H1 (cell line): ENCODE data around the gene INTS6. TPM values are rescaled to one million over a fixed set of nuclear protein-coding genes. Genes with fewer than 3 reads are reported as not detected.

Experiments
- CTCF ChIA-PET: fragments of 300-600 bp; sonication (Branson Sonifier 250); formaldehyde crosslinking; loops from one replicate; lab custom pipeline; 2021; ENCODE audit not compliant: partially characterized antibody; lab: Charles Lee
- POLR2A ChIA-PET: fragments of 300-600 bp; sonication (Branson Sonifier 250); formaldehyde crosslinking; loops from one replicate; lab custom pipeline; 2021; ENCODE audit warnings: inconsistent platforms; ENCODE audit not compliant: partially characterized antibody; lab: Charles Lee
- DNase-seq, 2 experiments: peaks; one replicate each; pipeline versions ENCODE4 v3.0.0 to v3.0.0-alpha.2; 2010 to 2022; ENCODE audit warnings: low spot score in 2 of 2, low read depth in 1 of 2, mixed read lengths in 1 of 2
- FAIRE-seq: peaks from 2 replicates; lab custom pipeline; 2011; peaks lifted over from hg19 to GRCh38; lab: Jason Lieb, UNC
- H2AFZ ChIP-seq: 2 replicates; pipeline ENCODE4 v1.8.1; 2012; ENCODE audit warnings: low read length, inconsistent platforms
- H2AK5ac ChIP-seq: 2 replicates; pipeline ENCODE4 v1.6.1; 2013; ENCODE audit warnings: low read depth, low read length
- H2BK120ac ChIP-seq: replicated peaks from 2 replicates; pipeline ENCODE3; 2013; ENCODE audit warnings: low read depth, low read length, inconsistent platforms
- H2BK12ac ChIP-seq: 2 replicates; pipeline ENCODE4 v1.6.1; 2013; ENCODE audit warnings: low read depth, low read length
- H2BK15ac ChIP-seq: 2 replicates; pipeline ENCODE4 v1.6.1; 2013; ENCODE audit warnings: low read length
- H2BK20ac ChIP-seq: 2 replicates; pipeline ENCODE4 v1.6.1; 2013; ENCODE audit warnings: low read length
- H2BK5ac ChIP-seq: 2 replicates; pipeline ENCODE4 v1.6.1; 2013; ENCODE audit warnings: low read depth, low read length
- H3K14ac ChIP-seq: 2 replicates; pipeline ENCODE4 v1.6.1; 2013; ENCODE audit warnings: inconsistent platforms; ENCODE audit not compliant: insufficient read length
- H3K18ac ChIP-seq: 2 replicates; pipeline ENCODE4 v1.6.1; 2013; ENCODE audit warnings: low read length; ENCODE audit errors: extremely low read depth
- H3K23ac ChIP-seq: 2 replicates; pipeline ENCODE4 v1.6.1; 2013; ENCODE audit warnings: inconsistent platforms; ENCODE audit not compliant: insufficient read length
- H3K23me2 ChIP-seq: 2 replicates; pipeline ENCODE4 v1.6.1; 2013; ENCODE audit warnings: low read depth, low read length
- H3K27ac ChIP-seq: 2 replicates; pipeline ENCODE4 v1.6.1; 2011; ENCODE audit warnings: low read depth, low read length, inconsistent platforms
- H3K27me3 ChIP-seq, 4 experiments: replicated peaks in 1 of 4; 1 replicate in 1 of 4; 2 replicates in 3 of 4; pipeline versions ENCODE4 v1.6.1 to v1.8.1; 2011 to 2013; ENCODE audit warnings: low read length in 3 of 4, mild to moderate bottlenecking in 3 of 4, inconsistent platforms in 2 of 4, mixed read lengths in 2 of 4, moderate library complexity in 1 of 4; ENCODE audit not compliant: control insufficient read depth in 3 of 4, insufficient read depth in 3 of 4; ENCODE audit errors: extremely low read depth in 1 of 4
- H3K36me3 ChIP-seq, 4 experiments: 2 replicates each; pipeline versions ENCODE4 v1.6.1 to v1.8.1; 2011 to 2013; ENCODE audit warnings: mild to moderate bottlenecking in 4 of 4, low read length in 3 of 4, moderate library complexity in 2 of 4, control low read depth in 1 of 4, inconsistent platforms in 1 of 4; ENCODE audit not compliant: insufficient read depth in 4 of 4, control insufficient read depth in 2 of 4
- H3K4ac ChIP-seq: replicated peaks from 2 replicates; pipeline ENCODE3; 2013; ENCODE audit warnings: low read length, low read depth, mixed read lengths, inconsistent platforms; ENCODE audit not compliant: insufficient read length
- H3K4me1 ChIP-seq, 4 experiments: replicated peaks in 1 of 4; 1 replicate in 1 of 4; 2 replicates in 3 of 4; pipeline versions ENCODE4 v1.6.1 to v1.8.1; 2011 to 2013; ENCODE audit warnings: low read length in 3 of 4, inconsistent platforms in 2 of 4, mixed read lengths in 1 of 4; ENCODE audit not compliant: insufficient read depth in 4 of 4, control insufficient read depth in 3 of 4
- H3K4me2 ChIP-seq, 2 experiments: 2 replicates each; pipeline versions ENCODE4 v1.6.1 to v1.8.1; 2011 to 2013; ENCODE audit warnings: low read depth in 2 of 2, low read length in 2 of 2, control low read depth in 1 of 2, inconsistent platforms in 1 of 2, mild to moderate bottlenecking in 1 of 2; ENCODE audit not compliant: insufficient read depth in 1 of 2
- H3K4me3 ChIP-seq, 4 experiments: fragments of 200-600, 300-600 bp in 1 of 4; sonication (generic), shearing (Covaris generic), sonication (Bioruptor Twin) in 1 of 4; 2 replicates each; pipeline versions ENCODE4 v1.5.1 to v1.8.1; 2011 to 2016; ENCODE audit warnings: low read length in 4 of 4, low read depth in 3 of 4, control low read depth in 2 of 4, inconsistent platforms in 2 of 4, mild to moderate bottlenecking in 2 of 4, mixed read lengths in 1 of 4, moderate library complexity in 1 of 4; ENCODE audit not compliant: insufficient read depth in 2 of 4; ENCODE audit errors: extremely low read depth in 1 of 4
- H3K56ac ChIP-seq: replicated peaks from 2 replicates; pipeline ENCODE3; 2013; ENCODE audit warnings: low read depth, mild to moderate bottlenecking, mixed read lengths, low read length, inconsistent platforms; ENCODE audit not compliant: insufficient read length
- H3K79me1 ChIP-seq: 2 replicates; pipeline ENCODE4 v1.6.1; 2013; ENCODE audit warnings: low read depth, low read length, control low read depth
- H3K79me2 ChIP-seq, 2 experiments: 2 replicates each; pipeline versions ENCODE4 v1.6.1 to v1.8.1; 2012 to 2013; ENCODE audit warnings: low read length in 2 of 2, mild to moderate bottlenecking in 2 of 2, inconsistent platforms in 1 of 2; ENCODE audit not compliant: insufficient read depth in 2 of 2, control insufficient read depth in 1 of 2
- H3K9ac ChIP-seq, 4 experiments: replicated peaks in 1 of 4; 1 replicate in 1 of 4; 2 replicates in 3 of 4; pipeline versions ENCODE4 v1.6.1 to v1.8.1; 2011 to 2013; ENCODE audit warnings: low read depth in 3 of 4, low read length in 3 of 4, control low read depth in 2 of 4, mild to moderate bottlenecking in 2 of 4, moderate library complexity in 2 of 4, inconsistent platforms in 1 of 4; ENCODE audit errors: extremely low read depth in 1 of 4
- H3K9me3 ChIP-seq, 2 experiments: 2 replicates each; pipeline versions ENCODE4 v1.6.1 to v1.8.1; 2012 to 2013; ENCODE audit warnings: mild to moderate bottlenecking in 2 of 2, moderate library complexity in 2 of 2, control low read depth in 1 of 2, inconsistent platforms in 1 of 2, low read depth in 1 of 2, low read length in 1 of 2, mixed read lengths in 1 of 2; ENCODE audit not compliant: insufficient read depth in 2 of 2
- H4K20me1 ChIP-seq, 2 experiments: replicated peaks in 1 of 2; 2 replicates each; pipeline versions ENCODE3 to v1.8.1; 2011 to 2013; ENCODE audit warnings: inconsistent platforms in 2 of 2, low read length in 2 of 2, mild to moderate bottlenecking in 1 of 2; ENCODE audit not compliant: insufficient read depth in 2 of 2, control insufficient read depth in 1 of 2
- H4K5ac ChIP-seq: 2 replicates; pipeline ENCODE4 v1.6.1; 2013; ENCODE audit warnings: low read length, low read depth, mixed read lengths, inconsistent platforms; ENCODE audit not compliant: insufficient read length
- H4K8ac ChIP-seq: 2 replicates; pipeline ENCODE4 v1.8.0; 2013; ENCODE audit warnings: mild to moderate bottlenecking, moderate library complexity, low read length, inconsistent platforms; ENCODE audit not compliant: insufficient read depth; ENCODE audit errors: extremely low read depth
- H4K91ac ChIP-seq: replicated peaks from 2 replicates; pipeline ENCODE3; 2013; ENCODE audit warnings: low read length, mixed read lengths, inconsistent platforms; ENCODE audit not compliant: insufficient read length
- CREB1 ChIP-seq: IDR thresholded peaks from 2 replicates; pipeline ENCODE4 v1.6.1; 2012; ENCODE audit warnings: inconsistent platforms
- GABPA ChIP-seq: IDR thresholded peaks from 2 replicates; pipeline ENCODE4 v1.6.1; 2011; ENCODE audit warnings: mild to moderate bottlenecking, low read length, moderate library complexity, borderline replicate concordance; ENCODE audit not compliant: insufficient read depth
- HDAC6 ChIP-seq: IDR thresholded peaks from one replicate; pipeline ENCODE4 v1.7.1; 2012; ENCODE audit warnings: low read depth, mild to moderate bottlenecking, inconsistent platforms, low read length, moderate library complexity
- KDM4A ChIP-seq: IDR thresholded peaks from one replicate; pipeline ENCODE4 v1.7.1; 2012; ENCODE audit warnings: low read depth, mild to moderate bottlenecking, moderate library complexity, low read length, inconsistent platforms; ENCODE audit not compliant: severe bottlenecking
- NANOG ChIP-seq: IDR thresholded peaks from 2 replicates; pipeline ENCODE4 v1.6.1; 2011; ENCODE audit warnings: low read length, low read depth, mild to moderate bottlenecking, inconsistent platforms; ENCODE audit not compliant: insufficient read depth, poor library complexity, severe bottlenecking
- POU5F1 ChIP-seq: IDR thresholded peaks from 2 replicates; pipeline ENCODE4 v1.6.1; 2011; ENCODE audit warnings: low read depth, mild to moderate bottlenecking, low read length, moderate library complexity
- RAD21 ChIP-seq, 2 experiments: IDR thresholded peaks in 1 of 2; conservative IDR thresholded peaks in 1 of 2; 2 replicates each; pipeline ENCODE4 v1.6.1; 2011; ENCODE audit warnings: low read depth in 2 of 2, low read length in 2 of 2, improper control_type of control experiment in 1 of 2, inconsistent platforms in 1 of 2, mild to moderate bottlenecking in 1 of 2, moderate library complexity in 1 of 2
- RNF2 ChIP-seq: fragments of 200-900, 300-1000 bp; sonication (generic); IDR thresholded peaks from 2 replicates; pipeline ENCODE4 v1.7.1; 2016; ENCODE audit warnings: borderline replicate concordance, low read depth, mild to moderate bottlenecking, antibody characterized with exemption, low read length; ENCODE audit not compliant: poor library complexity, severe bottlenecking; ENCODE audit errors: missing control alignments
- RXRA ChIP-seq: IDR thresholded peaks from 2 replicates; pipeline ENCODE4 v1.6.1; 2011; ENCODE audit warnings: low read depth, mild to moderate bottlenecking, low read length, moderate library complexity; ENCODE audit not compliant: insufficient read depth
- SP1 ChIP-seq: IDR thresholded peaks from 2 replicates; pipeline ENCODE4 v1.6.1; 2011; ENCODE audit warnings: low read depth, low read length
- TEAD4 ChIP-seq: IDR thresholded peaks from 2 replicates; pipeline ENCODE4 v1.6.1; 2012; ENCODE audit warnings: low read depth, low read length, inconsistent platforms, mixed read lengths
- YY1 ChIP-seq: IDR thresholded peaks from 2 replicates; pipeline ENCODE4 v1.6.1; 2011; ENCODE audit warnings: low read depth, mild to moderate bottlenecking, low read length
- WGBS, 2 experiments: shearing (Covaris generic) in 1 of 2; methylation state at CpG; one replicate each; pipeline versions ENCODE4 v1.1.6 to v1.1.7; 2013 to 2015; ENCODE audit warnings: low lambda C conversion rate in 2 of 2, mixed read lengths in 2 of 2, inconsistent platforms in 1 of 2, low coverage in 1 of 2, missing lambda C conversion rate in 1 of 2; ENCODE audit not compliant: insufficient replicate concordance in 2 of 2, insufficient coverage in 1 of 2, insufficient read length in 1 of 2; ENCODE audit errors: extremely low coverage in 1 of 2, missing lambda C conversion rate in 1 of 2; 5-methylcytosine and 5-hydroxymethylcytosine counted together
- polyA plus RNA-seq, 7 experiments: library from polyadenylated mRNA; depleted of rRNA in 3 of 7; stranded (reverse) in 5 of 7; unstranded in 2 of 7; fragments of >200 nt in 5 of 7; fragments of 200-250 nt in 2 of 7; gene quantifications; 1 replicate in 5 of 7; 2 replicates in 1 of 7; 4 replicates in 1 of 7; pipeline versions ENCODE4 v1.2.1 to v1.2.3, GENCODE V29; 2011 to 2013; ENCODE audit warnings: missing spikeins in 2 of 7, mixed read lengths in 2 of 7
- total RNA-seq: library from RNA; stranded (reverse); fragmentation: NEBNext Ultra II Directional; extraction: Animal tissue kit (Norgen Biotek cat#: 25700); gene quantifications from 2 replicates; pipeline ENCODE4 v1.2.1, GENCODE V29; 2021
- TF ChIP-seq, protein P1 (sequence below): IDR thresholded peaks from 2 replicates; pipeline ENCODE4 v1.6.1; 2011; ENCODE audit warnings: low read depth, mild to moderate bottlenecking, low read length; ENCODE audit not compliant: insufficient read depth

INTS6 gene
- total and polyA plus RNA-seq, 2 of the 8 experiments (the other 6 are each of a cell fraction or from before 2014, with no cell fraction given), result 12.6 to 42.8 TPM

- H3K56ac ChIP-seq, result no peak overlapping the region
- no peak overlapping the region for H2AFZ ChIP-seq
- H3K14ac ChIP-seq, result no peak overlapping the region
- H3K23ac ChIP-seq, result no peak overlapping the region
- H2BK5ac ChIP-seq, result no peak overlapping the region
- no peak overlapping the region for H3K27ac ChIP-seq
- H2BK120ac ChIP-seq, result no peak overlapping the region
- no peak overlapping the region for H3K18ac ChIP-seq
- no peak overlapping the region for H2BK15ac ChIP-seq
- no peak overlapping the region for H2BK20ac ChIP-seq
- H4K91ac ChIP-seq, result no peak overlapping the region
- no peak for FAIRE-seq
- H2BK12ac ChIP-seq, result no peak overlapping the region
- no peaks in the 10 kb centered on the region for H3K23me2 ChIP-seq
- ChIA-PET POLR2A (interaction anchor here (0.9 kb wide), 1 partner anchor 9 kb away, joined by 3 read pairs; no protein-coding TSS in a partner anchor), CTCF (interaction anchor here (0.8 kb wide), 1 partner anchor 393 kb away, joined by 3 read pairs; no protein-coding TSS in a partner anchor)
- no peak overlapping the region for H3K4ac ChIP-seq
- no peaks in the 10 kb centered on the region for H3K4me1 ChIP-seq
- no peak overlapping the region for H4K8ac ChIP-seq
- no peak overlapping the region for H3K4me2 ChIP-seq
- H2AK5ac ChIP-seq, result no peak overlapping the region
- 0 out of 2 replicates have a peak, but pooled peaks cover 2% of the 10 kb centered on the region for H3K79me1 ChIP-seq
- H3K27me3 ChIP-seq, result no peaks in the 10 kb centered on the region
- H4K20me1 ChIP-seq, result peaks cover 0 to 2% of the 10 kb centered on the region in 2 experiments
- no peak for DNase-seq
- peaks cover 0 to 90% of the 10 kb centered on the region in 2 experiments; a peak in 3 of 4 replicates for H3K79me2 ChIP-seq
- no peak overlapping the region for H4K5ac ChIP-seq
- no peak overlapping the region for H3K4me3 ChIP-seq
- no peaks in the 10 kb centered on the region for H3K9me3 ChIP-seq
- H3K36me3 ChIP-seq, result peaks cover 0 to 5% (median 0%) of the 10 kb centered on the region in 4 experiments; a peak in 4 of 8 replicates
- WGBS, 2 experiments, result 88 to 100% methylated on average over 1 to 2 of the region's 2 CpGs
- H3K9ac ChIP-seq, result no peak overlapping the region
- TF ChIP-seq, protein P1, sequence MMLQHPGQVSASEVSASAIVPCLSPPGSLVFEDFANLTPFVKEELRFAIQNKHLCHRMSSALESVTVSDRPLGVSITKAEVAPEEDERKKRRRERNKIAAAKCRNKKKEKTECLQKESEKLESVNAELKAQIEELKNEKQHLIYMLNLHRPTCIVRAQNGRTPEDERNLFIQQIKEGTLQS, result no peak
- TF ChIP-seq NANOG (no peak), TEAD4 (no peak), POU5F1 (no peak), RNF2 (no peak), CREB1 (no peak), HDAC6 (no peak), RXRA (no peak), YY1 (no peak), GABPA (no peak), RAD21 (IDR thresholded peaks at IDR 0.05 in 1 of 2, conservative IDR thresholded peaks at IDR 0.05 in 1 of 2; ENCODE audit: low read depth in 2 of 2, low read length in 2 of 2) (no peak), KDM4A (no peak), SP1 (no peak)
Measured at GRCh38 chr13:51405176-51405575, 47.7 kb downstream of the INTS6 start.
